Activated naive CD4-positive, alpha-beta T cell treated with Interleukin-2 at 50 U/mL for 16 hours (primary cell): Measurements from ENCODE around the gene FHIT.
"Not testable (repeated sequence)": the region's sequence is repeated elsewhere in the genome, so short reads cannot be mapped to it uniquely, and the experiment has no call there.

Experiments
- DNase-seq: peaks from one replicate; pipeline ENCODE4 v3.0.0-alpha.2; 2020

FHIT gene

DNA sequence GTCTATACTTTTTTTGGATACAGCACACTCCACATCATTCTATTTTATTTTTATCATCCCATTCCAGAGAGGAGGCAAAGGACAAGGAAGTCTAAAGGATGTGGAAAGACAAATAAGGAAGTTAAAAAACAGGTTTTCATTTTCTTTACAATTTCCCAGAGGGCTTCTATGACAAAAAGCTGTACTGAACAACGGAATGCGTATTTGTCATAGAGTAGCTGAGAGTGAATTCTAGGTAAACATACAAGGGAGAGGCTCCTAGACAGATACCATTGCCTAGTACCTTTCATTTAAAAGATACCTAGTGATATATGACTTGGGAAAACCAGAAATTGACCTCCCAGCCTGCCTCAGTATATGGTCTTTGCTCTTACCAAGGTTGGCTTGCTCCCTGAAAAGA lies 341.7 kb downstream of the FHIT start:
- no peak for DNase-seq

DNA sequence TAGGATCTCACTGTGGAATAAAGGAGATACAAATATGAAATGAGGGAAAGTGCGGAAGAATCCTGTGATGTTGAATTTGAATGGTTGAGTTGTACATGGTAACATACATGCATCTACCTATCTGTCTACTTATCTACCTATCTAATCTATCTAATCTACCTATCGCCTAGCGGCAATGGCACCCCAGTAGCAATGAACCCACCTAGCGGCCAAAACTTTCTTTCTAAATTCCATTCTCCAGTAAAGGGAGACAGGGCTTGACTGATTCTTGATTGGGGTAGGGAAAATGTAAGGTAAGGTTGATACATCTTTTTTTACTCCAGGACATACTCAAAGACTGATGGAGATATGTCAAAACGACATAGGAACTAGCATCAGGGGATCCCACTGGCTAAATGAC lies 345.0 kb downstream of the FHIT start:
- no peak for DNase-seq

DNA sequence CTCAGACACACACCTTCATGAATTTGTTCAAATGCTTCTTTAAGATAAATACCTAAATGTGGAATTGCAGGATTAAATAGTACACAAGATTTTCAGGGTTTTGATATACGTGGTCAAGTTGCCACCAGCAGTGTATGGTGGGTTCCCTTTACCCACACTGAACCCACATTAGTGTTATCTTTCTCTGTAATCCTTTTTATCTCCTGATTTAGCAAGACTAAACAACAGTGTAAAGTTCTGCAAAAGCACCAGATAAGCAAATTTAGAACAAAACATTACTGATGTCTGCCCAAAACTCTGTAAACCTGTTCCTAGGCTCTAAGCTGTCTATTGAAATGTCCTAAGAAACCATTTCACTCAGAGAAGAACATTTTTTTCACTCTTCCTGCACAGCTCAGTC lies 352.9 kb downstream of the FHIT start:
- DNase-seq = no peak

DNA sequence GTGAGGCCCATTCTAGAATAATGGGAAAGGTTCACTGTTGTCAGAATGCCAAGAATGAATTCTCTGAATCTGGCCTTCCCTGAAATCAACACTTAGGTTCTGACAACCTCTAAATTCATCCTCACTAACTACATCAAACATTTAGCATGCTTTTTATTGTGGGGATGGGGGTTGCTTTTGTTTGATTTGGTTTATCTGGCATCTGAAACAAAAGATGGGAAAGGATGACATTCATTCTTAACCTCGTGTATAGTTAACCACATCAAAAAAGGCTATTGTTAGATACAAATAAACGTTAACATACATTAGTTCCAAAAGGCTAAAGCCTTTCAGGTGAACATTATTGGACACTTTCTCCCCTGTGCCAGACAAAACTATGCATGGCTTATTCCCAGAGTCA lies 357.3 kb downstream of the FHIT start:
- DNase-seq = no peak

DNA sequence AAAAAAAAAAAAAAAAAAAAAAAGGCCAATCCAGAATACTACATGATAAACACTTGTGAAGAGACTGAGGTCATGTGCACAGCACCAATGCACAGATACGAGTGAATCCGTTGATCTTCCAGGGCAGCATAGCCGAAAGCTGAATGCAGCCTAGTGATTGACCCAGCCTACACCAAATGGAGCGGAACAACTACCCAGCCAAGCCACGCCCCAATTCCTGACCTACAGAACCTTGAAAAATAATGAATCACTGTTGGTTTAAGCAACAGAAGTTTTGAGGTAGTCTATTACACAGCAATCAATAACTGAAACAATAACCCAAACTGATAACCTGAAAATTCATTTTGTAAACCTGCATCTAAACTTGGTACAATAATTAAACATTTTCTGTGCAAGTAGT lies 361.0 kb downstream of the FHIT start:
- DNase-seq = no peak

DNA sequence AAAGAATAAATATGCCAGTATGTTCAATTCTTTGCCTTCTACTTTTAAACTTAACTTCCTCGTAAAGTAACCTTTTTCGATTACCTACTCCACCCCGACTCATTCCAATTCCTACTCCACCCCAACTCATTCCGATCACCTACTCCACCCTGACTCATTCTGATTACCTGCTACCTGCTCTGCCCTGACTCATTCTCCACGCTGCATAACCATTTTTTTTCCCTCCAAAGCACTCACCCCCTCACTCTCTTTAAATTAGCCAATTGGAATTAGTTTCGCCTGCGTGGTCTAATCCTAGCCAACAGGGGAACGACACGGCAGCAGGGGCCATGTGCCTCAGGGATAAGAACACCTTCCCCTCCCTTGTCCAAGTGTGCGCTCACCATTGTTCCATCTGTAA lies 362.3 kb downstream of the FHIT start:
- not testable (repeated sequence) for DNase-seq

DNA sequence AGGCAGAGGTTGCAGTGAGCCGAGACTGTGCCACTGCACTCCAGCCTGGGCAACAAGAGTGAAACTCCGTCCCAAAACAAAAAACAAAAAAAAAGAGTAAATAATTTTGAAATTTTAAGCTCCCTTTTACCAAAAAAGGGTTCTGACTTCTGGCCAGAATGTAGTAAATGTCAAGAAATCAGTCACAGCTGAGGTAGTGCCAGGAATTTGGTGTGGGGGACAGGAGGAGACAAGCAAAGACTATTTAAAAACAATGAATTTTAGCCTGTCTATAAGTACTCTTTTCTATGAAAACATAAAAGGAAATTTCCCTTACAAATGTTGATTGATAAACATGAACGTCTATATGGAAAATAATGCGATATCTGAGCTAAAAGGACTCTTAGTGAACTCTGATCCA lies 363.7 kb downstream of the FHIT start:
- DNase-seq = no peak

DNA sequence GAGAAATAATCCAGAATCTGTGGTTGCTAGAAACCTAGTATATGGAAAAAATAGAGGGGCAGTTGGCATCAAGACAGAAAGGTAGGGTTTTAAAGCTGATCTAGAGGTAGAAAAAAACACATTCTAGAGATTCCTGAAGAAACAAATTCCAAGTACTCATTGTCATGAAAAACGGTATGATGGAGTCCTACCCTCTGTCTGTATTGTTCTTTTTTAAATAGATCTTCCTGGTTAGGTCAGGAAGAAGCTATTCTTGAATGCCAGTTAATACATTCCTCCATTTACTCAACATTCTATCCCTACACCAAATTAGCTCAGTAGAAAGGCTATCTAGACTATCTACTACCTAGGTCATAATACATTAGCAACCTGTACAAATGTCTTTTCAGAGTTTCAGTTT lies 364.7 kb downstream of the FHIT start:
- DNase-seq = no peak

DNA sequence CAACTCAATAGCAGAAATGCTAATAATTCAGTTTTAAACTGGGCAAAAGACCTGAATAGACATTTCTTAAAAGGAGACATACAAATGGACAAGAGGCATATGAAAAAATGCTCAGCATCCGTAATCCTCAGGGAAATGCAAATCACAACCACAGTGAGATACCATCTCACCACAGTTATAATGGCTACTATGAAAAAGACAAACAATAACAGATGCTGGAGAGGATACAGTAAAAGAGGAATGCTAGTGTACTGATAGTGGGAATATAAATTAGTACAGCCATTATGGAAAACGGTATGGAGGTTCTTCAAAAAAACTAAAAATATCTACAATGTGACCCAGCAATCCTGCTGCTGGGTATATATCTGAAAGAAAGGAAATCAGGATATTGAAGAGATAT lies 367.2 kb downstream of the FHIT start:
- DNase-seq = no peak

DNA sequence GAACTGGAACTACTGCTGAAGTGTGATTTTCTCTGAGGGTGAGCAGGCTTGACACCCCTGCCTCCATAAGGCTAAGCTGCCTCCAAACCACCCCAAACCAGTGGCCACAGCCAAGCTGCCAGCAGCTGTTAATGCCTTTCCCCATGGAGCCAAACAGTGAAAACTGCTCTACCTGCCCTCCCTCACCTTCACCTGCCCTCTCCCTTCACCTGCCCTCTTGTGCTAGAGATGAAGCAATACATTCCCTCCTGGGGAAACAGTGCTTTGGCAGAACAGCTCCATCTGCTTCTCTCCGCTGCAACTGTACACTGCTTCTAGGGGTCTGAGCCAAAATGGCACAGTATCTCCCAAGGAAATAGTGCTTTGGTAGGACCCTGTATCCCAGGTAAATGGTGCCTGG lies 374.1 kb downstream of the FHIT start:
- no peak for DNase-seq

DNA sequence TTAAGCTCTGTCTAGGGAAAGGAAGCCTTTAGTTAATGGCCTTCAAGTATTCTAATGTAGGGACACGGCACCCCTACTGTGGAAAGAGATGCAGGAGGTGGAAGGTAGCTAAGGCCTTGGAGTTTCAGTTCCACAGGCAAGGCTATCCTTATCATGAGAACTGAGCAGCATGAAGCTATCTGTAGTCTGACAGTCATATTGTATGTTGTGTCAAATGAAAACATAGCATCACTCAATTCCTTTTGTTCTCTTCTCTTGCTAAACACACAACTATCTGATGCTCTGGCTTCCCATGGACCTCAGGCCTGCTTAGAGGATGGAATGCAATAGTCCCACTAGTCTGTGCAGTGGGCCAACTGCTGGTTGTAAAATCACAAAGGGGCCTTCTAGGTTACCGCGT lies 380.9 kb downstream of the FHIT start:
- DNase-seq = no peak

DNA sequence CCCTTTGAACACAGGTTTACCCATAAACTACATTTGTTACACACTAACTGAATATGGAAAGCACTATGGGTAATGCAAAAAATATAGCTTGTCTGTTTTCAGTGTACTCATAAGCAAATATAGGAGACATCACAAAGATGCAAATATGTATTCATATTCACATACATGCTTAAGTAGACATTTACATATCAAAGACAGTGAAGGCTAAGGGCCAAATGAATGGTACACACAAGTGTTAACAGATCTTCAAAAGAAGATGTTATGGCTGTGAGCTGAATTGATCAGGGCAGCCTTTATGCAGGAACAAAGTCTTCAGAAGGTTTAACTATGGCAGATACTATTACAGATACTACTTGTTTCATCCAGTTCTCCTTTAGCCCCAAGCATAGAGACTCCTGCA lies 384.1 kb downstream of the FHIT start:
- no peak for DNase-seq

DNA sequence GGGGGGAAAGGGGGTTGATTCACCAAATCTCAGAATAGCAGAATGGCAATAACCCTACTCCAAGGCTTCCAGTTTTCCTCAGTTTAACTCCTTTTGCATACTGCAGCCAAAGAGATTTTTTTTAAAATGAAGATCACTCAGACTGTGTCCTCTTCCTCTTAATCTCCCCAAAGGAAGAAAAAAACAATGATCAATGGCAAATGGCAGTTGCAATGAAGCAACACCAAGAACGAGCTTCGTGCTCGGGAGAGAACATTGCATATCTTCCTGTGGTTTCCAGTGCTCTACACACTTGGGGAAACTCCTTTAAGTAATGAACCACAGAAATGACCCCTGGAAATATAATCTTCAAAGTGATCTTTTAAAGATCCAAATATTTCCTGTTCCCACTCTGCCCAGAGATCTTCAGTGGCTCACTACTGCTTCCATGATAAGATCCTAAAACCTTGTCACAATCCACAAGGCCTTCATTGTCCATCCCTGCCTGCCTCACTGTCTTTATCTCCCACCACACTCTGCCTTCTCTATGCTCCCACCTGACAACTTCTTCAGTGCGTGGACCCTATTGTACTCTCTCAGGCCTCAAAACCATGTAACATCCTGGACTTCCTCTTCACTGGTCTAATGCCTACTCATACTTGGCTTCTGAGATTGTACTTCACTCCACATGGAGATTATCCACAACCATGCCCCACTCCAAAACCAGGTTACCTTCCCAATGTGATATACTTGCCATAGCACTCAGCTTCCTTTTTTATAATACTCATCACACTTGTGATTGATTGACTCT lies 394.8 kb downstream of the FHIT start:
- no peak for DNase-seq

DNA sequence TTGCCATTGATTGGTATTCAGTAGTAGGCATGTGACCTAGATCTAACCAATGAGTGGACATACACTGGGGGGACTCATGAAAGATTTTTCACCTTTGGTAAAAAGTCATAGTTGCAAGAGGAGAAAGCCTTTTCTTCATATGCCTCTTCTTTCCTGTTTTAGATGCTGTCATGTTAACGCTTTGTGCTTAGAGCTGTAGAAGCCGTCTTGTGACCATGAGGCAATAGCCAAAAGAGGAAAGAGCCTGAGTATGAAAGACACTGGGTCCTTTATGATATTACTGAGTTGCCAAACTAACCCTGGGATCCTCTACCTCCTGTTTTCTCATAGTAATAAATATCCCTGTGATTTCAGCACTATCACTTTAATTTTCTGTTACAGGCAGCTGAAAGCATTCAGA lies 396.0 kb downstream of the FHIT start:
- DNase-seq = no peak

DNA sequence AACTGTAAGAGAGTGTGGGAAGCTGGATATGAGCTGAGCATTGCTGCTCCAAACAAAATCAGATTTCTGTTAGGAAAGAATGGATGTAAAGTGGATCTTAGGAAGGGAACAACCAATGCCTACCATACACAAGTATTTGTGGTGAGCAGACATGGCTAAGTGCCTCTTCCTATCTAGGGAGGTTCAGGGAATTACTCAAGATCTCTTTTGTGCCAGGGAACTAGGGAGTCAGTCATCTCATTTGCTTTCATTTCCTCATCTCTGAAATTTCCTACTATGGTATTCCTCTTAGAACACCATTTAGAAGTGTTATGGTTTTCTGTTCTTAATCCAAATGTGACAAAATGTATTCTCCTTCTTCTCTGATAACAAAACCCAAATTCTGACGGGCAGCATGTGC lies 396.5 kb downstream of the FHIT start:
- no peak for DNase-seq

DNA sequence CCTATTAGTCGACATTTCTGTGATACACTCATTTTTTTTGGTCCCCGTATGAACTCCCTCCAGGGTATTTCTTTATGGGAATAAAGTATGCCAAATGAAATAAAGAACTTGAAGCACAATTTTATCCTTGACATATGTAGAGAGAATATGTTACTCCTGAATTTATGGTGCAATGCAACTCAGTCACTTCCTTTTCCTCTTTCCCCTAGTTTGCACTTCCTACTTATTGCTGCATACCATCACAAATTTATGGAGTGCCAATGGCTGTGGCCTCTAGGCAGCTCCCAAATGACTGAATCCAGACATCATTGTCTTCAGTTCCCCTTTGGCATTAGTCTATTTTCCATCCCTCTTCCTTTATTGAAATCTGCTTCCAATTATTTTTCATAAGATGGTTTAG lies 403.5 kb downstream of the FHIT start:
- DNase-seq = no peak

DNA sequence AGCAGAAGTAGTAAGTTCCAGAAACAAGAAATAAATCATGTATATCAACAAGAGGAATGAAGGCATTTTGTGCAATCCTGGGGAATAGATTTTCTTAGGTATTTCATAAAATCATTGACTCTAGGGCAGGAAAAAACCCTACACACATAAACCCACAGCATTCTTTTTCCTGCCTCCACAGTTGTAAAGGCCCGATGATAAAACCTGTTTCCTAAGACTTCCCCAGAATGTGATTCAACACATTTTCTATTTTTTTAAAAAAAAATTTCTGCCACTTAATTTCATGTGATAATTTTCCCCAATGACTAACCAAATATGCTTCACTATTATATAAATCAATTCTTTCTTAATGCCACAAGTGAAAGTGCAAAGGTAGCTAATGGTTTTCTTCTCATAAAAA lies 407.0 kb downstream of the FHIT start:
- DNase-seq = no peak

DNA sequence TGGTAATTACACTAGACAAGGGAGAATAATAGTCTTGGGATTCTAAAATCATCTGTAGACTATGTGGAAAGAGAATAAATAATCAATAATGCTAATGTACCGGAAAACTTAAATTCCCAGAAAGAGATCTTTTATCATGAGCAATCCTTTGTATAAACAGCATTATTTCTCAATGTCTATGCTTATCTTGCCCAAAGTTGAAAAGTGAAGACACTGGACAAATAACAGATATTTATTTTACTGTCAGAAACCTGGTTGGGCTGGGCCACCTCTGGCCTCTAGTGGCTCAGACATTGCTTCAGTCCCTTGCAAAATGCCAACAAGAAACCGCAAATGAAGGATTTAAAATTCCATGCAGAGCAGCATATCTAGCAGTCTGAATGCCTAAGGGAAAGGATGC lies 409.9 kb downstream of the FHIT start:
- DNase-seq = no peak

DNA sequence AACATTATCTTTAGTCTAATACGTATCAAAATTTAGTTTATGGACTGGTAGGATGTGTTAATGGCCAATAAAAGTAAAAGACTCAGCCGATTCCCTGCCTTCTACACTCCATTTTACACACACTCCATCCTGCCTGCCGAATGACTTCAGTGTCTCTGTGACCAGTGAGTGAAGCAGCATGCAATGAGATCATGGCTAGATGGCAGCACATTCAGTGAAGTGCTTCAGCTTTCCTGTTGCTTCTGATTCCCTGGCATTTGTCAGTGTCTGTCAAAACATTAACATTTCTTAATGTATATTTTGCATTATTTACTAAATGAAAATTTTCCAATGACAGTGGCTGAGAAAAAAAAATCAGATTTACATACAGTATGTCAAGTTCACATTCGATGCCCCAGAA lies 412.0 kb downstream of the FHIT start:
- DNase-seq = no peak

DNA sequence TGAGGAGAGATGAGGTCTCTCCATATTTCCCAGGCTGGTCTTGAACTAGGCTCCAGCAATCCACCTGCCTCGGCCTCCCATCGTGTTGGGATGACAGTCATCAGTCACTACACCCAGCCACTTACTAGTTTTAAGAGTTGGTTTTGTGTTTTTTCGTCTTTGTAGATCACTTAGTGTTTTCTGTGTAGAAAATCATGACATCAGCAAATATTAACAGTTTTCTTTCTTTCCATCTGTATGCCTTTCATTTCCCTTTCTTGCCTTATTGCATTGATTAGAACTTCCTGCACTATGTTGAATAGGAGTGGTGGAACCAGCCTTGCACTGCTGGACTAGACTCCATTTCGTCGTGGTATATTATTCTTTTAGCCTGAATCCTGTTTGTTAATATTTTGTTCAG lies 415.5 kb downstream of the FHIT start:
- no peak for DNase-seq

DNA sequence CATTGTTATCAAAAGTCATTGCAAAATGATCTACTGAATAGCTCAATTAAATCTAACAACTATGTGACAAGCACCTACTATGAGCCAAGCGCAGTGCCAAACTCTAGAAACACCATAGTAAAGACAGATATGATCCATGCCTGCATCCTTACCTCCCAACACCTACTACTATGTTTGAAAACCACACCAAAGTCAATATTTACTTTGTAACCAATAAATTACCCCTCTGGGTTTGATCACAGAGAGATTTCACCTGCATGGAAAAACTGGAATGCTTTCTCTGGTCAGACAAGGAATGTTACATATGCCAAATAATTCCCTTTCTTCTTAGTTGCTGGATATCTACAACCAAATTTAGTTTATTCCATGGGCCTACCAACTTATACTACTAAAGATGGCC lies 422.2 kb downstream of the FHIT start:
- DNase-seq = no peak

DNA sequence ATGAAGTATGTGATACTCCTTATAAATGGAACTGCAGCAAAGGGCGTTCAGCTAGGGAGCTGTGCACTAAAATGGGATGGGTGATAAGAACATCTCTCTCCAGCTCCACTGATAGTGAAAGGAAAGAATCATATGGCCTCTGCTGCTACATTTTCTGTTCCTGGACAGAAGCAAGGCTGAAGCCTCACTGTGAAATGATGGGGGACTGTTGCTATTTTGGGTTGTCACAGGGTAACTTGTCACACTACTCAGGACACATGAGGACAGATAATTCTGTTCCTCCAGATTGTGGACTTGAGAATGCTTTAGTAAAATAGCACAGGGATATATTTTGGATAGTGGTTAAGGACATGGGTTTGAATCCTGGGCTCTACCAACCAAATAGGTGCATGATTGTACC lies 423.6 kb downstream of the FHIT start:
- no peak for DNase-seq

DNA sequence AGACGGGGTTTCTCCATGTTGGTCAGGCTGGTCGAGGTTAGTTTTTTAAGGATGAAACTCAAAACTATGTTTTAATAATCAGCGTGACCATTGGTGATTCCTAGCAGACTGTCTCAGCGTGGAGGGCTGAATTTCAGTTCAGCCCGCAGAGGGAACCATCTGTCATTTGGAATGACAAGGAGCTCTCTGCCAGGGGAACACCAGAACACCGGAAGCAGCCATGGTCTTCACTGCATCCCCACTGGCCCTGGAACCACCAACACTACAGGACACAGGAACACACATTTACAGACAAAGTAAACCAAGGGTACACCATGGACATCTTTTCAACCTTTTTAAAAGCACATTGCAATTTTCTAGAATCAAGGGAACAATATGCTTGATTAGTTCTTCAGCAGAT lies 424.7 kb downstream of the FHIT start:
- DNase-seq = no peak

DNA sequence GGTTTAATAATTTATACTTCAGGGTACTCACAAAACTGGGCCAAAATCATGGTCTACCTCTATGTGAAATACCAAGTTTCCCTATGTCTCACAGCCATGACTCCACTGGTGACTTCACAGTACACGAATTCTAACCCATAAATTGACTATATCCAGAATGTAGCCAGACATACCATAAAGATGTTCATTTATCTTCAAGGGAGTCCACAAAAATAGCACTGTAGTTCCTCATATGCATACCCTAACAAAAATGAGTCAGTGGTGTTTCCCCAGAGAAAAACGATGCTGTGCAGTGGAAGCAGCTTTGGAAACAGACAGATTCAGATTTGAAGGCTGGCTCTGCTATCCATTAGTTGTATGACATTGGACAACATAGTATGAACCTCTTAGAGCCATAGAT lies 438.8 kb downstream of the FHIT start:
- no peak for DNase-seq

DNA sequence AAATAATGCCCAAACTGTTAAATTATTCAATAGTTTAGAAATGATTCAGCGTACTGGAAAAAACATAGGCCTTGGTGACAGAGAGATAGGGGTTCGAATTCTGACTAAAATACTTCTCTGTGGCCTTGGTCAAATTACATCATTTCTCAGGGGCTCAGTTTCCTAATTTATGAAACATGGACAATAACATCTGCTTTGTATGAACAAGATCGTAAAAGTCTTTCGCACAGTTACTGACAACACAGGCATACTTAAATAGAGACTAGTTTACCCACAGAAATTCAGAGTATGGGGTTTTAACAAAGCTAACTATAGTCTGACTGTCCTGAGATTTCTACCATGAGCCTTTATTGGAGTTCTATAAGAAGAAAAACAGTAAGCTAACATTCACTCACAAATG lies 440.4 kb downstream of the FHIT start:
- DNase-seq = no peak
